H9 (cell line): ENCODE results near the gene TRAFD1. TPM values are rescaled to one million over a fixed set of nuclear protein-coding genes. Genes with fewer than 3 reads are reported as not detected.

ENCODE experiments used
- DNase-seq: peaks from one replicate; pipeline ENCODE4 v3.0.0-alpha.2; 2017
- H2AFZ ChIP-seq: one replicate; pipeline ENCODE4 v1.6.1; 2013; ENCODE audit warnings: mild to moderate bottlenecking, low read length, control low read depth, moderate library complexity
- H2AK5ac ChIP-seq: 2 replicates; pipeline ENCODE4 v1.6.1; 2013; ENCODE audit warnings: low read length, control low read depth, mixed read lengths; ENCODE audit not compliant: insufficient read length
- H2BK120ac ChIP-seq: one replicate; pipeline ENCODE4 v1.6.1; 2013; ENCODE audit warnings: low read depth, mild to moderate bottlenecking, low read length, control low read depth, inconsistent platforms; ENCODE audit not compliant: poor library complexity, severe bottlenecking
- H2BK12ac ChIP-seq: 2 replicates; pipeline ENCODE4 v1.6.1; 2013; ENCODE audit warnings: low read length, control low read depth, mixed read lengths, low read depth; ENCODE audit not compliant: insufficient read length
- H2BK15ac ChIP-seq: 2 replicates; pipeline ENCODE4 v1.6.1; 2013; ENCODE audit warnings: low read depth, low read length, control low read depth
- H2BK20ac ChIP-seq: one replicate; pipeline ENCODE4 v1.6.1; 2013; ENCODE audit warnings: low read depth, mild to moderate bottlenecking, low read length, control low read depth, inconsistent platforms; ENCODE audit not compliant: poor library complexity, severe bottlenecking
- H2BK5ac ChIP-seq: 2 replicates; pipeline ENCODE4 v1.6.1; 2013; ENCODE audit warnings: low read length, control low read depth, mixed read lengths; ENCODE audit not compliant: insufficient read length
- H3K14ac ChIP-seq: 2 replicates; pipeline ENCODE4 v1.6.1; 2013; ENCODE audit warnings: low read length, control low read depth; ENCODE audit not compliant: insufficient read depth
- H3K18ac ChIP-seq: 2 replicates; pipeline ENCODE4 v1.6.1; 2013; ENCODE audit warnings: low read depth, mild to moderate bottlenecking, mixed read lengths, low read length, control low read depth; ENCODE audit not compliant: insufficient read length
- H3K23ac ChIP-seq: 2 replicates; pipeline ENCODE4 v1.6.1; 2013; ENCODE audit warnings: low read length, control low read depth, mixed read lengths, low read depth; ENCODE audit not compliant: insufficient read length
- H3K23me2 ChIP-seq: 2 replicates; pipeline ENCODE4 v1.6.1; 2013; ENCODE audit warnings: low read depth, mild to moderate bottlenecking, mixed read lengths, low read length, control low read depth; ENCODE audit not compliant: insufficient read length, poor library complexity, severe bottlenecking
- H3K27ac ChIP-seq: 2 replicates; pipeline ENCODE4 v1.5.1; 2013; ENCODE audit warnings: low read length, control low read depth, mixed read lengths, low read depth; ENCODE audit not compliant: insufficient read length
- H3K27me3 ChIP-seq: 2 replicates; pipeline ENCODE4 v1.6.1; 2013; ENCODE audit warnings: low read length, control low read depth, inconsistent platforms; ENCODE audit not compliant: insufficient read depth
- H3K4ac ChIP-seq: 2 replicates; pipeline ENCODE4 v1.6.1; 2013; ENCODE audit warnings: low read depth, mild to moderate bottlenecking, control low read depth, inconsistent platforms, low read length, moderate library complexity
- H3K4me1 ChIP-seq: 2 replicates; pipeline ENCODE4 v1.6.1; 2013; ENCODE audit warnings: low read length, control low read depth, inconsistent platforms; ENCODE audit not compliant: insufficient read depth
- H3K4me2 ChIP-seq: 2 replicates; pipeline ENCODE4 v1.6.1; 2013; ENCODE audit warnings: low read length, control low read depth, mixed read lengths; ENCODE audit not compliant: insufficient read length, insufficient read depth
- H3K56ac ChIP-seq: 2 replicates; pipeline ENCODE4 v1.6.1; 2013; ENCODE audit warnings: low read depth, mild to moderate bottlenecking, mixed read lengths, low read length, control low read depth; ENCODE audit not compliant: insufficient read length
- H3K79me1 ChIP-seq: 2 replicates; pipeline ENCODE4 v1.6.1; 2013; ENCODE audit warnings: low read depth, mild to moderate bottlenecking, moderate library complexity, low read length, control low read depth, inconsistent platforms; ENCODE audit not compliant: insufficient read depth, poor library complexity, severe bottlenecking
- H3K79me2 ChIP-seq: 2 replicates; pipeline ENCODE4 v1.6.1; 2013; ENCODE audit warnings: low read length, control low read depth, inconsistent platforms; ENCODE audit not compliant: insufficient read depth
- H3K9ac ChIP-seq: 2 replicates; pipeline ENCODE4 v1.6.1; 2013; ENCODE audit warnings: low read length, control low read depth, mixed read lengths; ENCODE audit not compliant: insufficient read length; ENCODE audit errors: extremely low read depth
- H3K9me3 ChIP-seq: one replicate; pipeline ENCODE4 v1.6.1; 2013; ENCODE audit warnings: low read depth, low read length, inconsistent platforms; ENCODE audit not compliant: control insufficient read depth
- H3T11ph ChIP-seq: one replicate; pipeline ENCODE4 v1.6.1; 2013; ENCODE audit warnings: mild to moderate bottlenecking, low read length, control low read depth, inconsistent platforms
- H4K20me1 ChIP-seq: one replicate; pipeline ENCODE4 v1.6.1; 2013; ENCODE audit not compliant: control insufficient read depth, insufficient read length, insufficient read depth
- H4K5ac ChIP-seq: 2 replicates; pipeline ENCODE4 v1.6.1; 2013; ENCODE audit warnings: low read depth, mild to moderate bottlenecking, mixed read lengths, low read length, control low read depth; ENCODE audit not compliant: insufficient read length
- H4K8ac ChIP-seq: replicated peaks from 2 replicates; pipeline ENCODE4 v1.6.1; 2013; ENCODE audit warnings: low read length, control low read depth, mixed read lengths, low read depth; ENCODE audit not compliant: insufficient read length
- H4K91ac ChIP-seq: 2 replicates; pipeline ENCODE4 v1.6.1; 2013; ENCODE audit warnings: low read depth, mild to moderate bottlenecking, moderate library complexity, mixed read lengths, low read length, control low read depth; ENCODE audit not compliant: insufficient read length
- H3K27ac Mint-ChIP-seq, 3 experiments: 2 replicates in 2 of 3; 3 replicates in 1 of 3; pipeline ENCODE4 v1.8.0; 2020 to 2021; ENCODE audit warnings: mixed read lengths in 3 of 3, mild to moderate bottlenecking in 1 of 3, moderate library complexity in 1 of 3
- H3K27me3 Mint-ChIP-seq: 2 replicates; pipeline ENCODE4 v1.8.0; 2021; ENCODE audit warnings: low read depth, mild to moderate bottlenecking, moderate library complexity, mixed read lengths
- H3K36me3 Mint-ChIP-seq, 3 experiments: 2 replicates in 2 of 3; 3 replicates in 1 of 3; pipeline ENCODE4 v1.8.0; 2020 to 2021; ENCODE audit warnings: low read depth in 3 of 3, mixed read lengths in 3 of 3; ENCODE audit not compliant: insufficient read depth in 1 of 3
- H3K4me1 Mint-ChIP-seq, 2 experiments: 2 replicates each; pipeline ENCODE4 v1.8.0; 2020; ENCODE audit warnings: mixed read lengths in 2 of 2
- H3K4me3 Mint-ChIP-seq, 2 experiments: 2 replicates in 1 of 2; 3 replicates in 1 of 2; pipeline ENCODE4 v1.8.0; 2020 to 2021; ENCODE audit warnings: mild to moderate bottlenecking in 2 of 2, mixed read lengths in 2 of 2, moderate library complexity in 1 of 2
- H3K9me3 Mint-ChIP-seq, 2 experiments: 2 replicates in 1 of 2; 3 replicates in 1 of 2; pipeline ENCODE4 v1.8.0; 2020; ENCODE audit warnings: mild to moderate bottlenecking in 2 of 2, mixed read lengths in 2 of 2, moderate library complexity in 1 of 2
- WGBS: extraction: QIAGEN DNeasy Blood & Tissue Kit; methylation state at CpG from one replicate; pipeline ENCODE4 v1.1.7; 2013; ENCODE audit warnings: missing lambda C conversion rate, low lambda C conversion rate, mixed read lengths; ENCODE audit not compliant: insufficient read length; ENCODE audit errors: extremely low coverage; 5-methylcytosine and 5-hydroxymethylcytosine counted together
- total RNA-seq: library from RNA; stranded (reverse); gene quantifications from 2 replicates; pipeline ENCODE4 v1.2.1, GENCODE V29; 2021
- TF ChIP-seq, protein P1 (sequence below): fragments of 200-600 bp; sonication (generic); conservative IDR thresholded peaks from 3 replicates; pipeline ENCODE4 v1.8.0; 2021; ENCODE audit warnings: antibody characterized with exemption, mild to moderate bottlenecking

Gene TRAFD1
- total RNA-seq, 1 experiment from 2014 or later, result 32.0 TPM

- Histone ChIP-seq H3T11ph (no peak overlapping the region), H2BK12ac (no peak overlapping the region), H3K4me1 (peaks cover 2% of the 10 kb centered on the region; the same call in 1 of the 2 replicates), H2BK120ac (no peak overlapping the region), H3K23ac (no peak overlapping the region), H3K4me2 (peak overlapping the region; percentile 36), H4K20me1 (no peaks in the 10 kb centered on the region), H3K56ac (no peak overlapping the region), H3K9ac (no peak overlapping the region), H3K27ac (peak overlapping the region; percentile 2), H2AFZ (peak overlapping the region; percentile 79), H2BK5ac (no peak overlapping the region), H2AK5ac (no peak overlapping the region), H2BK15ac (no peak overlapping the region), H3K9me3 (no peaks in the 10 kb centered on the region), H3K27me3 (no peaks in the 10 kb centered on the region), H3K23me2 (no peaks in the 10 kb centered on the region), H3K79me2 (no peaks in the 10 kb centered on the region), H3K18ac (no peak overlapping the region), H4K8ac (no peak overlapping the region), H3K14ac (no peak overlapping the region), H4K91ac (no peak overlapping the region), H3K79me1 (no peaks in the 10 kb centered on the region), H4K5ac (no peak overlapping the region), H3K4ac (no peak overlapping the region), H2BK20ac (no peak overlapping the region)
- WGBS, result no CpG with 5 or more reads among the region's 7 CpGs
- Mint-ChIP-seq H3K9me3 (no peaks in the 10 kb centered on the region), H3K4me1 (peaks cover 19 to 21% of the 10 kb centered on the region in 2 experiments), H3K27me3 (no peaks in the 10 kb centered on the region), H3K27ac (peak overlapping the region; percentile 64 to 95 (median 94); a peak in 6 of 7 replicates), H3K4me3 (peak overlapping the region; percentile 35 to 54), H3K36me3 (no peaks in the 10 kb centered on the region; a peak in 1 of 7 replicates)
- DNase-seq, result peak; percentile 95
- TF ChIP-seq, protein P1, sequence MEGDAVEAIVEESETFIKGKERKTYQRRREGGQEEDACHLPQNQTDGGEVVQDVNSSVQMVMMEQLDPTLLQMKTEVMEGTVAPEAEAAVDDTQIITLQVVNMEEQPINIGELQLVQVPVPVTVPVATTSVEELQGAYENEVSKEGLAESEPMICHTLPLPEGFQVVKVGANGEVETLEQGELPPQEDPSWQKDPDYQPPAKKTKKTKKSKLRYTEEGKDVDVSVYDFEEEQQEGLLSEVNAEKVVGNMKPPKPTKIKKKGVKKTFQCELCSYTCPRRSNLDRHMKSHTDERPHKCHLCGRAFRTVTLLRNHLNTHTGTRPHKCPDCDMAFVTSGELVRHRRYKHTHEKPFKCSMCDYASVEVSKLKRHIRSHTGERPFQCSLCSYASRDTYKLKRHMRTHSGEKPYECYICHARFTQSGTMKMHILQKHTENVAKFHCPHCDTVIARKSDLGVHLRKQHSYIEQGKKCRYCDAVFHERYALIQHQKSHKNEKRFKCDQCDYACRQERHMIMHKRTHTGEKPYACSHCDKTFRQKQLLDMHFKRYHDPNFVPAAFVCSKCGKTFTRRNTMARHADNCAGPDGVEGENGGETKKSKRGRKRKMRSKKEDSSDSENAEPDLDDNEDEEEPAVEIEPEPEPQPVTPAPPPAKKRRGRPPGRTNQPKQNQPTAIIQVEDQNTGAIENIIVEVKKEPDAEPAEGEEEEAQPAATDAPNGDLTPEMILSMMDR, result no peak
These were observed 8.9 kb upstream of the TRAFD1 start for GRCh38 chr12:112116232-112117060.
